Measurements from ENCODE around the gene MAGEB17. TPM values are rescaled to one million over a fixed set of nuclear protein-coding genes. Genes with fewer than 3 reads are reported as not detected.

MAGEB17 gene
- not detected for total RNA-seq

- no peaks in the 10 kb centered on the region for H3K9me3 Mint-ChIP-seq
- H3K36me3 Mint-ChIP-seq (ENCODE audit: low read depth), result no peaks in the 10 kb centered on the region
- DNase-seq (no peak), ATAC-seq (no peak)
- ChIA-PET POLR2A (no interaction called here), CTCF (no interaction called here)
- no peak within 1 kb of the TSS for H3K27ac Mint-ChIP-seq
- no peak for TF ChIP-seq CTCF (IDR thresholded peaks at IDR 0.05)
- H3K4me3 Mint-ChIP-seq, result no peak within 1 kb of the TSS
- intact Hi-C loops (cut with micrococcal nuclease), result no loop called here
- H3K27me3 Mint-ChIP-seq, result peaks cover 2% of the 10 kb centered on the region
- H3K4me1 Mint-ChIP-seq (ENCODE audit: low read depth), result no peaks in the 10 kb centered on the region
These were observed at the start of gene MAGEB17 for GRCh38 chrX:16167181-16167580. Gene MAGEB17 (plus strand): TSS chrX:16167481. CDS start chrX:16170383, 2,902 bp downstream.

- H3K4me1 Mint-ChIP-seq (ENCODE audit: low read depth), result peaks cover 21% of the 10 kb centered on the region
- ChIA-PET POLR2A (no interaction called here), CTCF (no interaction called here)
- H3K36me3 Mint-ChIP-seq (ENCODE audit: low read depth), result peaks cover 3% of the 10 kb centered on the region
- H3K27ac Mint-ChIP-seq, result no peak overlapping the region
- peaks cover 5% of the 10 kb centered on the region for H3K9me3 Mint-ChIP-seq
- H3K27me3 Mint-ChIP-seq, result peaks cover 14% of the 10 kb centered on the region
- TF ChIP-seq CTCF (IDR thresholded peaks at IDR 0.05), result no peak
- ATAC-seq (peak; percentile 72), DNase-seq (no peak)
- intact Hi-C loops (cut with micrococcal nuclease), result no loop called here
- H3K4me3 Mint-ChIP-seq, result no peak overlapping the region
These were observed 47.7 kb upstream of the MAGEB17 start for GRCh38 chrX:16119353-16120220.

- Mint-ChIP-seq H3K9me3 (peaks cover 5% of the 10 kb centered on the region), H3K4me1 (ENCODE audit: low read depth) (peaks cover 21% of the 10 kb centered on the region), H3K27me3 (peaks cover 14% of the 10 kb centered on the region), H3K36me3 (ENCODE audit: low read depth) (peaks cover 3% of the 10 kb centered on the region), H3K4me3 (no peak overlapping the region), H3K27ac (no peak overlapping the region)
- no peak for TF ChIP-seq CTCF (IDR thresholded peaks at IDR 0.05)
- ChIA-PET CTCF (no interaction called here), POLR2A (no interaction called here)
- intact Hi-C loops (cut with micrococcal nuclease), result no loop called here
- no peak for DNase-seq
- no peak for ATAC-seq
These were observed 46.9 kb upstream of the MAGEB17 start for GRCh38 chrX:16120431-16120830.

- Mint-ChIP-seq H3K27ac (no peak within 1 kb of the TSS), H3K4me1 (ENCODE audit: low read depth) (peaks cover 21% of the 10 kb centered on the region), H3K9me3 (peaks cover 5% of the 10 kb centered on the region), H3K36me3 (ENCODE audit: low read depth) (peaks cover 3% of the 10 kb centered on the region), H3K4me3 (no peak within 1 kb of the TSS), H3K27me3 (peaks cover 12% of the 10 kb centered on the region)
- DNase-seq (peak; percentile 80), ATAC-seq (peak; percentile 82)
- peak; percentile 43 for TF ChIP-seq CTCF (IDR thresholded peaks at IDR 0.05)
- CTCF ChIA-PET, result interaction anchor here (0.7 to 1.8 kb wide), 7 partner anchors 11 to 436 kb away, joined by 3 to 6 read pairs (median 3); no protein-coding TSS in a partner anchor
- intact Hi-C loops (cut with micrococcal nuclease), result no loop called here
- POLR2A ChIA-PET, result no interaction called here
These were observed 44.0 kb upstream of the MAGEB17 start, which contains the start of gene GRPR for GRCh38 chrX:16123222-16123786. Gene GRPR (plus strand): TSS chrX:16123565. CDS start chrX:16123954, 389 bp downstream.

GRCh38 chrX:16124201-16124600 lies 43.1 kb upstream of the MAGEB17 start:
- intact Hi-C loops (cut with micrococcal nuclease), result no loop called here
- ATAC-seq (no peak), DNase-seq (no peak)
- ChIA-PET CTCF (no interaction called here), POLR2A (no interaction called here)
- Mint-ChIP-seq H3K4me1 (ENCODE audit: low read depth) (peaks cover 16% of the 10 kb centered on the region), H3K4me3 (no peak overlapping the region), H3K27ac (no peak overlapping the region), H3K36me3 (ENCODE audit: low read depth) (peaks cover under 1% of the 10 kb centered on the region), H3K27me3 (peaks cover 15% of the 10 kb centered on the region), H3K9me3 (peaks cover 2% of the 10 kb centered on the region)
- no peak for TF ChIP-seq CTCF (IDR thresholded peaks at IDR 0.05)

Data from activated CD8-positive, alpha-beta T cell treated with anti-CD3 and anti-CD28 coated beads for 36 hours (primary cell).